GM12875 (cell line): ENCODE results near the gene ZNF837.
"Not testable (repeated sequence)": the region's sequence is repeated elsewhere in the genome, so short reads cannot be mapped to it uniquely, and the experiment has no call there.

Source experiments
- H3K4me3 ChIP-seq: one replicate; pipeline ENCODE4 v1.5.1; 2011; ENCODE audit warnings: low read depth, low read length, control low read depth
- TF ChIP-seq, protein P1 (sequence below): IDR thresholded peaks from 2 replicates; pipeline ENCODE4 v1.5.1; 2011; ENCODE audit warnings: low read depth, mild to moderate bottlenecking, control low read depth, inconsistent platforms, low read length, moderate library complexity, borderline replicate concordance; ENCODE audit not compliant: insufficient read depth

ZNF837 gene

DNA sequence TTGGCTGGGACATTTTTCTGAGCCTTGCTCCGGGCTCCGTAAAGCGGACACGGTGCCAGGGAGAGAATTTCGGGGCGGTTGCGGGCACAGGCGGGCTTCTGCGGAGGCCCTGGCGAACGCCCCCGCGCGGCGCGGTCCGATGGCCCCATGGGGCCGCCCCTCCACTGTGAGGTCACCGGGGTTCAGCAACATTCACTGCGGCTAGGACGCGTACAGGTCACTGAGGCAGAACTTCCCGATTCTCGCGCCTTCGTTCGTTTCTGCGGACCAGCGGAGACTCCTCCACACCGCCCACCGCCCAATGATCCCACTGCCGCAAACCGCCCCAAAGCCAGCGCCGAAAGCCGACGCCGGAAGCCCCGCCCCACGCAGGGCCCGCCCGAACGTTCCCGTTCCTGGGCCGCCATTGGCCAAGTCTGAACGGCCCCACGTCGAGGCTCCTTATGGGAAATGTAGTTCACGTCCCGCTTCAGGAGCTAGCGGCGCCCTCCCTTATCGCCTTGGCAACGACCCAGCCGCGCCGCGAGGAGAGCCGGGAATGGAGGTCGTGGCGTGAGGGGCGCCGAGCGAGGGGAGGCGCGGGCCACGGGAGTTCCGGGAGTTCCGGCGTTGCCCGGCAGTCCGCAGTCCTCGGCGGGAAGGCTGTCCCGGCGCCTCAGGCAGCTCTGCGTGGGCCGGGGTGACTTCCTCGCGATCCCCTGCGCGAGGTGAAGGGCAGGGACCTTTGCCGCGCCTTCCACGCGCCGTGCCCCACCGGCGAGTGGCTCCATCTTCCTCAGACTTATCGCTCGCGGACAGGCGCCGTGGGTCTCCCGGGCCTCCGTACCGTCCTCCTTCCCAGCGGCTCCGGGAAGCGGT is 27.6 kb upstream of the ZNF837 start, which contains the start of gene ZNF584:
Gene ZNF584 (plus strand): TSS at position 498 of the 858 bp plus-strand sequence. CDS start 499 bp downstream, outside the sequence.
- TF ChIP-seq, protein P1, sequence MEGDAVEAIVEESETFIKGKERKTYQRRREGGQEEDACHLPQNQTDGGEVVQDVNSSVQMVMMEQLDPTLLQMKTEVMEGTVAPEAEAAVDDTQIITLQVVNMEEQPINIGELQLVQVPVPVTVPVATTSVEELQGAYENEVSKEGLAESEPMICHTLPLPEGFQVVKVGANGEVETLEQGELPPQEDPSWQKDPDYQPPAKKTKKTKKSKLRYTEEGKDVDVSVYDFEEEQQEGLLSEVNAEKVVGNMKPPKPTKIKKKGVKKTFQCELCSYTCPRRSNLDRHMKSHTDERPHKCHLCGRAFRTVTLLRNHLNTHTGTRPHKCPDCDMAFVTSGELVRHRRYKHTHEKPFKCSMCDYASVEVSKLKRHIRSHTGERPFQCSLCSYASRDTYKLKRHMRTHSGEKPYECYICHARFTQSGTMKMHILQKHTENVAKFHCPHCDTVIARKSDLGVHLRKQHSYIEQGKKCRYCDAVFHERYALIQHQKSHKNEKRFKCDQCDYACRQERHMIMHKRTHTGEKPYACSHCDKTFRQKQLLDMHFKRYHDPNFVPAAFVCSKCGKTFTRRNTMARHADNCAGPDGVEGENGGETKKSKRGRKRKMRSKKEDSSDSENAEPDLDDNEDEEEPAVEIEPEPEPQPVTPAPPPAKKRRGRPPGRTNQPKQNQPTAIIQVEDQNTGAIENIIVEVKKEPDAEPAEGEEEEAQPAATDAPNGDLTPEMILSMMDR = peak; percentile 23; the same call in 1 of the 2 replicates
- H3K4me3 ChIP-seq = peak within 1 kb of the TSS; percentile 100

DNA sequence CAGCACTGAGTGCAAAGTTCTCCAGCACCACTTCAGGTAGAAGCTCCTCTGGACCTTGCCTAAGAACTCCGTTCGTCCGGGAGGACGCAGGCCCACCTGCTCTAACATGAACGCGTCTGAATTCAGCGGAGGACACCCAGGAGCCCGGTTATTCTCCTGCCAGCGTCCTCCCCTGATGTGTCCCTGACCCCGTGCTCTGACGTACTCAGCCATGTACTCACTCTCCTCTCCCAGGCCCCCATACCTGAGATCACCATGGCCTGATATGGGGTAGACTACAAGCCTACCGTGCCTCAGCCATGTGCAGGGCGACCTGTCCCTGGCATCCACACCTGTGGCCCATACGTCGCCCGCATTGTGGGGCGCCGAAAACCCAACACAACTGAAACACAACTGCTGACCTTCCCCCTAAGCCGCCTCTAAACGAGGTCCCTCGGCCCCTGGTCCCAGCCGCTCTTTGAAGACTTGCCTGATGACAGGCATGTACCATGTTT is 26.9 kb upstream of the ZNF837 start:
- TF ChIP-seq, protein P1 = no peak

DNA sequence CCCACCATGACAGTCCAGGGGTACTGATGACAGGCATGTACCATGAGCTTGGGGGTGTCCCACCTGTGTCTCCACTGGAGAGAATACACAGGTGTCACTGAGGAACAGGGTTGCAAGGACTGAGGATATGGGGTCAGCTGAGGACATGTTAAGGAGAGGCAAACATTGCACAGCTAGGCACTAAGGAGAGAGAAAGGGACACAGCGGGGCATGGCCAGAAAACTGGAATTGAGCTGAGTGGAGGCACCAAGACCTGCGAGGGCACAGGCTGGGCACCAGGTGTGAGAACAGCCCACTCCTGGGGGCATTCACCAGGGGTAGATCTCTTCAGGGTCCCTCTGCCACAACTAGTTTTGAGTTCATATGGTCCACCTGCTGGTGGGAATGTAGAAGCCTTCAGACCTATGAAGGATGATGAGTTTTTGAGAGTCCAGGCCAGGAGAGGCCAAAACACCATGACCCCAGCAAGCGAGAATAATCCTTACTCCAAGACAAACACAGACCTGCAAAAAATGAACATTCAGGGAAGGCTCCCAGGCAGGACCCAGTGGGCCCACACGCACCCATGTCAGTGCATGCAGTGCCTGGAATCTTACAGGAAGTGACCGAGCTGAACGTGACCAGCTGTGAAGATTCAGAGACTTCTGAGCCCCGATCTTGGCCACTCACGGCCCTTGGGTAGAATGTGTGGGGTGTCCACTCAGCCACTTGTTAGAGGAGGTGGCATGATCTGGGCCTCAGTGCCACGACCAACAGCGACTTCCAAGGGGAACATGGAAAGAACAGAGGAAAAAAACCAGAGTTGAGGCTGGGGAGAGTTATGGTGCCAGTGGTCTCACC is 26.2 kb upstream of the ZNF837 start:
- TF ChIP-seq, protein P1 = peak; percentile 19; the same call in 1 of the 2 replicates
- H3K4me3 ChIP-seq = peak overlapping the region; percentile 100

More for the DNA sequence above, 26.9 kb upstream of the ZNF837 start:
- H3K4me3 ChIP-seq = peak overlapping the region; percentile 100

DNA sequence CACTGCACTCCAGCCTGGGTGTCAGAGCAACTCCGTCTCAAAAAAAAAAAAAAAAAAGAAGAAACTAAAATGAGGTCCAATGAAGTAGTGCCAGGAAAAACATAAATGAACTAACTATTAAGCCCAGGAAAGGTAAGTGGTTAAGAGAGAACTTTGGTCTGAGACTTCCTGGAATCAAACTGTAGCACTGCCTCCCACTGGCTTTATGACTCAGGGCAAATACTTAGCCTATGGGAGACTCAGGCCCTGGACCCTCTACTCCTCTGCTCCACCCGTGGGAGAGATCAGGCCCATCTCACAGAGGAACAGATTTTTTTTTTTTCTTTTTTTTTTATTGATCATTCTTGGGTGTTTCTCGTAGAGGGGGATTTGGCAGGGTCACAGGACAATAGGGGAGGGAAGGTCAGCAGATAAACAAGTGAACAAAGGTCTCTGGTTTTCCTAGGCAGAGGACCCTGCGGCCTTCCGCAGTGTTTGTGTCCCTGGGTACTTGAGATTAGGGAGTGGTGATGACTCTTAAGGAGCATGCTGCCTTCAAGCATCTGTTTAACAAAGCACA is 23.2 kb upstream of the ZNF837 start:
- H3K4me3 ChIP-seq = not testable (repeated sequence)

DNA sequence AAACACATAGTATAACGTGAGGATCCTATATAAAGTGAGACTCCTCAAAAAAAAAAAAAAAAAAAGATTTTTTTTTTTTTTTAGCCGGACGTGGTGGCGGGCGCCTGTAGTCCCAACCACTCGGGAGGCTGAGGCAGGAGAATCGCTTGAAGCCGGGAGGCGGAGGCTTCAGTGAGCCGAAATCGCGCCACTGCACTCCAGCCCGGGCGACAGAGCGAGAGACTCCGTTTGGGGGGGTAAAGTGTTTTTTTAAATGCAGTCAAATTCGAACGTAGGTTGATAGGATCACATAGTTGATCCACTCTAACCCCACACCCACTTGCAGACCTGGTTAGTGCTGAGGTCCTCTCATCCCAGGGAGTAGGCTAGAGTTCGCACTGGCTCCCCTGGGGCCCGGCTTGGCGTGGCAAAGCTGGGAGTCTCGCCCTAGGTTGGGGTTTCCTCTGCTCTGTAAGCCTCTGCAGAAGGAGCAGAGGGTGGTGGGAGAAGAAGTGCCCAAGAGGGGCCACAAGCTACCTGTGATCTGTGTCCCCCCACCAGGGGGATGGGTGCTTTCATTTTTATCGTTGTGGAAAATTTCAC is 21.1 kb upstream of the ZNF837 start:
- H3K4me3 ChIP-seq = peak overlapping the region; percentile 81
- TF ChIP-seq, protein P1 = no peak

DNA sequence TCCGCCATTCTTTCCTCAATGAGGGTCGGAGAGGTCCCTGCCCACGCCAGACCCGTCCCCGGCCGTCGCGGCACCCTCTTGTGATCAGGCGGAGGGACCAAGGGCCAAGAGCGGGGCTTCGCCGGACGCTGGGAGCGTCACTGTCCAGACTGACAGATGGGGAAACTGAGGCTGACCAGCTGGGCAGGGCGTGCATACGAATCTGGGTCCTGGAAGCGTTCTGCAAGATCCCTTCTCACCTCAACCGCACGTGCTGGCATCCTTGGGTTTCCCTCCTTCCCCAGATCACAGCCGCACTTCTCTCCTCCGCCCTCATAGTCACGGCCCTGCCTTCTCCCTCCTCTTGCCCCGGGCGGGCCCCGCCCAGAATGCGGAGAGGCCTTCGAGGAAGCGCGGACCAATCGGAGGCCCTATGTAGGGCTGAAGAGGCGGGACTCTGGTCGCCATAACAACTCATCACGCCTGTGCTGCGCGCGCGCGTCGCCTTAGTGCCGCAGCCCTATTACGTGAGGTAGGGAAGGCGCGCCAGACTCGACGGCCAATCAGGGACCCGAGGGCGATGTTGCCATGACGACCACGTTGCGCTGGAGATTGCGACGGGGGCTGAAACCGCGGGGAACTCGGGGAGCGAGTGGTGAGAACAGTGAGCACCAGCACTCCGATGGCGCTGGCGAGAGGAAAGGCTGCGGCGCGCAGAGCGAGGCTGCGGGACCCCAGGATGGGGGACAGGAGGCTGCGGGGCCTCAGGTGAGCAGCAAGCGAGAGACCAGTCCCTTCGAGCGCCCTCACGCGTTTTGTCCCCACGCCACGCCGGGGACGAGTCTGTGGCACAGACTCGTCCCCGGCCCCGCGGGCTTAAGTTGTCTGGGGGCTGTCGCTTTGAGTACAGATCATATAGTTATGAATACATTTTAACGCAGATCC is 20.3 kb upstream of the ZNF837 start:
- peak overlapping the region; percentile 81 for H3K4me3 ChIP-seq
- TF ChIP-seq, protein P1 = no peak
